IMR-90 (cell line): Measurements from ENCODE around the gene STARD7. TPM values are rescaled to one million over a fixed set of nuclear protein-coding genes. Genes with fewer than 3 reads are reported as not detected.

ENCODE experiments used
- ATAC-seq: fragments of 200-7000 bp; cut with Tn5 transposase; 2 replicates; pipeline ENCODE4 v1.9.1; 2020; ENCODE audit warnings: low read depth, mild to moderate bottlenecking, moderate library complexity
- BruUV-seq: library from RNA; stranded (reverse); fragments of 400-500 nt; replicated peaks from 2 replicates; lab custom pipeline; 2021; lab: Mats Ljungman, UMichigan
- CTCF ChIA-PET: fragments of 300-600 bp; formaldehyde crosslinking; extraction: SDS; loops from one replicate; lab custom pipeline; 2021; ENCODE audit warnings: antibody characterized with exemption; lab: Yijun Ruan, JAX
- POLR2A ChIA-PET: fragments of 300-600 bp; sonication (Branson Sonifier 250); formaldehyde crosslinking; loops from one replicate; lab custom pipeline; 2022; ENCODE audit warnings: antibody characterized with exemption; ENCODE audit not compliant: unreplicated experiment; lab: Charles Lee
- DNase-seq: peaks from one replicate; pipeline ENCODE4 v3.0.0; 2013
- H2AFZ ChIP-seq: replicated peaks from 2 replicates; pipeline ENCODE3; 2013; ENCODE audit warnings: low read length, mild to moderate bottlenecking; ENCODE audit not compliant: poor library complexity
- H2AK5ac ChIP-seq: 2 replicates; pipeline ENCODE4 v1.6.1; 2013; ENCODE audit warnings: low read depth, low read length, inconsistent platforms
- H2AK9ac ChIP-seq: replicated peaks from 2 replicates; pipeline ENCODE3; 2013; ENCODE audit warnings: mild to moderate bottlenecking, low read depth, low read length, moderate library complexity; ENCODE audit not compliant: poor library complexity
- H2BK120ac ChIP-seq: 2 replicates; pipeline ENCODE4 v1.6.1; 2013; ENCODE audit warnings: low read depth, low read length, inconsistent platforms
- H2BK15ac ChIP-seq: 3 replicates; pipeline ENCODE4 v1.6.1; 2013; ENCODE audit warnings: low read depth, low read length, inconsistent platforms
- H2BK20ac ChIP-seq: 2 replicates; pipeline ENCODE4 v1.6.1; 2013; ENCODE audit warnings: low read depth, mild to moderate bottlenecking, inconsistent platforms, low read length, moderate library complexity
- H2BK5ac ChIP-seq: 2 replicates; pipeline ENCODE4 v1.6.1; 2013; ENCODE audit warnings: mild to moderate bottlenecking, low read depth, low read length, inconsistent platforms; ENCODE audit not compliant: poor library complexity, severe bottlenecking
- H3K14ac ChIP-seq: replicated peaks from 2 replicates; pipeline ENCODE4 v1.6.1; 2013; ENCODE audit warnings: low read depth, low read length, inconsistent platforms
- H3K18ac ChIP-seq: 2 replicates; pipeline ENCODE4 v1.6.1; 2013; ENCODE audit warnings: low read depth, low read length, control low read depth
- H3K23ac ChIP-seq: 2 replicates; pipeline ENCODE4 v1.6.1; 2013; ENCODE audit warnings: low read depth, low read length, inconsistent platforms
- H3K27ac ChIP-seq: 2 replicates; pipeline ENCODE4 v1.5.1; 2013; ENCODE audit warnings: mild to moderate bottlenecking, control low read depth, low read length; ENCODE audit not compliant: insufficient read depth
- H3K27me3 ChIP-seq: 2 replicates; pipeline ENCODE4 v1.6.1; 2013; ENCODE audit warnings: low read length; ENCODE audit not compliant: control insufficient read depth, insufficient read depth
- H3K36me3 ChIP-seq: 2 replicates; pipeline ENCODE4 v1.6.1; 2013; ENCODE audit warnings: low read length, mixed read lengths; ENCODE audit not compliant: control insufficient read depth, insufficient read depth
- H3K4ac ChIP-seq: 2 replicates; pipeline ENCODE4 v1.6.1; 2013; ENCODE audit warnings: low read depth, low read length, inconsistent platforms
- H3K4me1 ChIP-seq: 2 replicates; pipeline ENCODE4 v1.6.1; 2013; ENCODE audit warnings: low read length, mixed read lengths; ENCODE audit not compliant: control insufficient read depth, insufficient read depth
- H3K4me2 ChIP-seq: 2 replicates; pipeline ENCODE4 v1.6.1; 2013; ENCODE audit warnings: low read depth, mild to moderate bottlenecking, control low read depth, low read length, moderate library complexity
- H3K4me3 ChIP-seq: 2 replicates; pipeline ENCODE4 v1.5.1; 2013; ENCODE audit warnings: low read depth, mild to moderate bottlenecking, control low read depth, low read length, moderate library complexity; ENCODE audit not compliant: insufficient read depth
- H3K56ac ChIP-seq: 2 replicates; pipeline ENCODE4 v1.6.1; 2013; ENCODE audit warnings: low read length, inconsistent platforms; ENCODE audit not compliant: insufficient read depth; ENCODE audit errors: extremely low read depth
- H3K79me1 ChIP-seq, 2 experiments: 2 replicates each; pipeline ENCODE4 v1.6.1; 2013; ENCODE audit warnings: low read length in 2 of 2, inconsistent platforms in 1 of 2, low read depth in 1 of 2
- H3K9ac ChIP-seq: 2 replicates; pipeline ENCODE4 v1.6.1; 2013; ENCODE audit warnings: low read depth, low read length, control low read depth
- H3K9me1 ChIP-seq: 2 replicates; pipeline ENCODE4 v1.6.1; 2013; ENCODE audit warnings: low read length, inconsistent platforms; ENCODE audit not compliant: insufficient read depth
- H3K9me3 ChIP-seq: 2 replicates; pipeline ENCODE4 v1.6.1; 2013; ENCODE audit warnings: low read length; ENCODE audit not compliant: control insufficient read depth, insufficient read depth
- H4K20me1 ChIP-seq: 2 replicates; pipeline ENCODE4 v1.6.1; 2013; ENCODE audit warnings: low read length, inconsistent platforms; ENCODE audit not compliant: insufficient read depth
- H4K5ac ChIP-seq: 2 replicates; pipeline ENCODE4 v1.6.1; 2013; ENCODE audit warnings: mild to moderate bottlenecking, low read depth, low read length, control low read depth
- H4K8ac ChIP-seq, 2 experiments: 2 replicates each; pipeline ENCODE4 v1.6.1; 2013; ENCODE audit warnings: low read depth in 2 of 2, low read length in 2 of 2, control low read depth in 1 of 2, inconsistent platforms in 1 of 2
- H4K91ac ChIP-seq: 2 replicates; pipeline ENCODE4 v1.6.1; 2013; ENCODE audit warnings: low read depth, low read length, inconsistent platforms; ENCODE audit not compliant: insufficient read depth
- BHLHE40 ChIP-seq: fragments of 150-350 bp; IDR thresholded peaks from 2 replicates; pipeline ENCODE4 v1.6.1; 2016; ENCODE audit warnings: mild to moderate bottlenecking, low read depth, low read length
- CEBPB ChIP-seq: IDR thresholded peaks from 2 replicates; pipeline ENCODE4 v1.6.1; 2012; ENCODE audit warnings: low read depth, low read length, improper control_type of control experiment
- CHD1 ChIP-seq: IDR thresholded peaks from 2 replicates; pipeline ENCODE4 v1.6.1; 2012; ENCODE audit warnings: low read depth, low read length, improper control_type of control experiment
- CTCF ChIP-seq: conservative IDR thresholded peaks from 2 replicates; pipeline ENCODE4 v1.5.1; 2012; ENCODE audit warnings: mild to moderate bottlenecking, low read depth, low read length, improper control_type of control experiment
- ELK1 ChIP-seq: fragments of 150-350 bp; IDR thresholded peaks from 2 replicates; pipeline ENCODE4 v1.6.1; 2016; ENCODE audit warnings: low read depth, mild to moderate bottlenecking, low read length, moderate library complexity, borderline replicate concordance
- FOS ChIP-seq: fragments of 150-350 bp; IDR thresholded peaks from 2 replicates; pipeline ENCODE4 v1.6.1; 2016; ENCODE audit warnings: low read depth, low read length
- MAZ ChIP-seq: IDR thresholded peaks from 2 replicates; pipeline ENCODE4 v1.6.1; 2012; ENCODE audit warnings: low read depth, mild to moderate bottlenecking, low read length, improper control_type of control experiment, moderate library complexity, borderline replicate concordance
- MXI1 ChIP-seq: IDR thresholded peaks from 2 replicates; pipeline ENCODE4 v1.6.1; 2012; ENCODE audit warnings: low read depth, mild to moderate bottlenecking, low read length, moderate library complexity, borderline replicate concordance
- POLR2A ChIP-seq: IDR thresholded peaks from 2 replicates; pipeline ENCODE4 v1.6.1; 2012; ENCODE audit warnings: mild to moderate bottlenecking, low read depth, low read length
- RAD21 ChIP-seq: IDR thresholded peaks from 2 replicates; pipeline ENCODE4 v1.6.1; 2012; ENCODE audit warnings: low read length, improper control_type of control experiment
- SMC3 ChIP-seq: fragments of 150-350 bp; IDR thresholded peaks from 2 replicates; pipeline ENCODE4 v1.6.1; 2016; ENCODE audit warnings: low read depth, mild to moderate bottlenecking, antibody characterized with exemption, low read length, moderate library complexity
- USF2 ChIP-seq: fragments of 150-350 bp; IDR thresholded peaks from 2 replicates; pipeline ENCODE4 v1.6.1; 2017; ENCODE audit warnings: mild to moderate bottlenecking, antibody characterized with exemption, low read length, low read depth
- WGBS, 2 experiments: methylation state at CpG; one replicate each; pipeline versions ENCODE4 v1.1.5 to v1.1.7; 2013; ENCODE audit warnings: missing lambda C conversion rate in 2 of 2; ENCODE audit not compliant: insufficient read length in 1 of 2; ENCODE audit errors: extremely low coverage in 2 of 2; 5-methylcytosine and 5-hydroxymethylcytosine counted together
- dilution Hi-C: fragments of 300-500 bp; cut with HindIII; formaldehyde crosslinking; loops from one replicate; pipeline ENCODE4 v1.14.3; 2018; ENCODE audit warnings: low sequenced_read_pairs; ENCODE audit not compliant: unreplicated experiment
- in situ Hi-C: fragments of 300-500 bp; cut with MboI; formaldehyde crosslinking; loops from 3 replicates; pipeline ENCODE4 v1.14.3; 2019; ENCODE audit warnings: low sequenced_read_pairs, inconsistent platforms, mixed read lengths
- intact Hi-C: fragments of 100-400 bp; cut with micrococcal nuclease; formaldehyde crosslinking; loops from 2 replicates; pipeline ENCODE4 v1.10.0; 2022
- polyA plus RNA-seq, 3 experiments: library from polyadenylated mRNA; depleted of rRNA; stranded (reverse); fragments of >200 nt; gene quantifications; 2 replicates each; pipeline ENCODE4 v1.2.3, GENCODE V29; 2012; ENCODE audit warnings: low replicate concordance in 1 of 3
- total RNA-seq: library from RNA; depleted of rRNA; stranded (reverse); fragments of >200 nt; gene quantifications from 2 replicates; pipeline ENCODE4 v1.2.3, GENCODE V29; 2012

STARD7 gene
- total and polyA plus RNA-seq, 2 of the 4 experiments (the other 2 are of a cell fraction): 61.7 to 138 TPM

- TF ChIP-seq ELK1 (no peak), CHD1 (no peak)
These were observed 34.1 kb downstream of the STARD7 start (continued) for GRCh38 chr2:96174251-96175144.

GRCh38 chr2:96171831-96172230, 36.8 kb downstream of the STARD7 start:
- Histone ChIP-seq H3K4me3 (no peak overlapping the region), H3K18ac (no peak overlapping the region), H3K4me2 (no peak overlapping the region), H3K9me3 (no peaks in the 10 kb centered on the region), H4K91ac (no peak overlapping the region), H3K9ac (no peak overlapping the region), H2BK15ac (no peak overlapping the region), H2AK9ac (no peak overlapping the region), H3K14ac (no peak overlapping the region), H3K27ac (no peak overlapping the region), H2AFZ (no peak overlapping the region), H3K79me1 (no peaks in the 10 kb centered on the region), H3K36me3 (no peaks in the 10 kb centered on the region), H3K23ac (no peak overlapping the region), H3K9me1 (0 out of 2 replicates have a peak, but pooled peaks cover 3% of the 10 kb centered on the region), H3K4ac (no peak overlapping the region), H3K56ac (no peak overlapping the region), H2AK5ac (no peak overlapping the region), H4K8ac (no peak overlapping the region), H3K27me3 (no peaks in the 10 kb centered on the region), H4K5ac (no peak overlapping the region), H2BK20ac (no peak overlapping the region), H2BK5ac (no peak overlapping the region), H3K4me1 (peaks cover 2% of the 10 kb centered on the region; the same call in 1 of the 2 replicates), H2BK120ac (no peak overlapping the region), H4K20me1 (no peaks in the 10 kb centered on the region)
- BruUV-seq: no TSS peak
- no CpG with 5 or more reads among the region's 15 CpGs for WGBS, 2 experiments
- DNase-seq (no peak), ATAC-seq (no peak)
- ChIA-PET CTCF (no interaction called here), POLR2A (no interaction called here)
- dilution Hi-C loops (no loop called here), in situ Hi-C loops (no loop called here), intact Hi-C loops (no loop called here)
- TF ChIP-seq BHLHE40 (no peak), FOS (no peak), SMC3 (no peak), RAD21 (no peak), POLR2A (no peak), USF2 (no peak), CHD1 (no peak), CEBPB (no peak), MXI1 (no peak), MAZ (no peak), CTCF (no peak)
